ENCODE measurements around the gene ABHD16B. TPM values are rescaled to one million over a fixed set of nuclear protein-coding genes. Genes with fewer than 3 reads are reported as not detected.
"Not testable (repeated sequence)": the region's sequence is repeated elsewhere in the genome, so short reads cannot be mapped to it uniquely, and the experiment has no call there.

ABHD16B gene
- total RNA-seq, 2 experiments from 2014 or later = not detected

GRCh38 chr20:63842258-63842657, 19.0 kb upstream of the ABHD16B start:
- Mint-ChIP-seq H3K27me3 (peaks cover 42% of the 10 kb centered on the region), H3K27ac (no peak overlapping the region), H3K9me3 (ENCODE audit: low read depth) (no peaks in the 10 kb centered on the region), H3K4me3 (no peak overlapping the region), H3K36me3 (no peaks in the 10 kb centered on the region), H3K4me1 (peaks cover 7% of the 10 kb centered on the region)
- no peak for DNase-seq
- no peak for ATAC-seq
- CTCF ChIA-PET = no interaction called here

- Mint-ChIP-seq H3K9me3 (ENCODE audit: low read depth) (no peaks in the 10 kb centered on the region), H3K27me3 (peaks cover 36% of the 10 kb centered on the region), H3K36me3 (no peaks in the 10 kb centered on the region), H3K27ac (no peak overlapping the region), H3K4me3 (no peak overlapping the region), H3K4me1 (peaks cover 7% of the 10 kb centered on the region)
- CTCF ChIA-PET = no interaction called here
- ATAC-seq = no peak
- no peak for DNase-seq
Observed at GRCh38 chr20:63843222-63843621, 18.1 kb upstream of the ABHD16B start.

GRCh38 chr20:63843778-63844177, 17.5 kb upstream of the ABHD16B start:
- Mint-ChIP-seq H3K9me3 (ENCODE audit: low read depth) (no peaks in the 10 kb centered on the region), H3K4me1 (peaks cover 7% of the 10 kb centered on the region), H3K27me3 (peaks cover 36% of the 10 kb centered on the region), H3K4me3 (no peak overlapping the region), H3K36me3 (no peaks in the 10 kb centered on the region), H3K27ac (no peak overlapping the region)
- ATAC-seq = no peak
- CTCF ChIA-PET = no interaction called here
- no peak for DNase-seq

- Mint-ChIP-seq H3K27me3 (peaks cover 36% of the 10 kb centered on the region), H3K9me3 (ENCODE audit: low read depth) (no peaks in the 10 kb centered on the region), H3K27ac (no peak overlapping the region), H3K4me3 (no peak overlapping the region), H3K4me1 (peaks cover 7% of the 10 kb centered on the region), H3K36me3 (no peaks in the 10 kb centered on the region)
- no peak for ATAC-seq
- CTCF ChIA-PET = no interaction called here
- DNase-seq = no peak
Observed at GRCh38 chr20:63844511-63844991, 16.7 kb upstream of the ABHD16B start.

- no peak overlapping the region for H3K27ac Mint-ChIP-seq
- peaks cover 16% of the 10 kb centered on the region for H3K4me1 Mint-ChIP-seq
- no peak for DNase-seq
Observed at GRCh38 chr20:63846128-63846771, 15.0 kb upstream of the ABHD16B start.

GRCh38 chr20:63846888-63847236, 14.4 kb upstream of the ABHD16B start:
- Mint-ChIP-seq H3K27me3 (peaks cover 41% of the 10 kb centered on the region), H3K27ac (no peak overlapping the region), H3K4me1 (peaks cover 18% of the 10 kb centered on the region), H3K9me3 (ENCODE audit: low read depth) (no peaks in the 10 kb centered on the region), H3K36me3 (no peaks in the 10 kb centered on the region), H3K4me3 (no peak overlapping the region)
- DNase-seq (no peak), ATAC-seq (no peak)
- CTCF ChIA-PET = interaction anchor here (1.0 kb wide), 1 partner anchor 18 kb away, joined by 4 read pairs; the partner anchor contains the start of gene TPD52L2

More at GRCh38 chr20:63846128-63846771, 15.0 kb upstream of the ABHD16B start:
- Mint-ChIP-seq H3K27me3 (peaks cover 39% of the 10 kb centered on the region), H3K4me3 (no peak overlapping the region), H3K9me3 (ENCODE audit: low read depth) (no peaks in the 10 kb centered on the region), H3K36me3 (no peaks in the 10 kb centered on the region)
- ATAC-seq = peak; percentile 17
- CTCF ChIA-PET = no interaction called here

- no peak for DNase-seq
- CTCF ChIA-PET = interaction anchor here (0.7 to 1.5 kb wide), 3 partner anchors 17 to 72 kb away, joined by 3 to 4 read pairs (median 3); partner anchors contain the start of gene TPD52L2
- Mint-ChIP-seq H3K27ac (no peak overlapping the region), H3K4me3 (no peak overlapping the region), H3K36me3 (no peaks in the 10 kb centered on the region), H3K9me3 (ENCODE audit: low read depth) (no peaks in the 10 kb centered on the region), H3K27me3 (peaks cover 44% of the 10 kb centered on the region), H3K4me1 (peaks cover 19% of the 10 kb centered on the region)
- ATAC-seq = no peak
Observed at GRCh38 chr20:63847237-63848002, 13.9 kb upstream of the ABHD16B start.

- H3K27me3 Mint-ChIP-seq = peaks cover 37% of the 10 kb centered on the region
- CTCF ChIA-PET = interaction anchor here (0.7 to 1.5 kb wide), 2 partner anchors 62 to 73 kb away, joined by 3 read pairs; no protein-coding TSS in a partner anchor
- no peak for DNase-seq
- H3K27ac Mint-ChIP-seq = no peak overlapping the region
- no peak overlapping the region for H3K4me3 Mint-ChIP-seq
- no peaks in the 10 kb centered on the region for H3K9me3 Mint-ChIP-seq (ENCODE audit: low read depth)
- H3K4me1 Mint-ChIP-seq = peaks cover 19% of the 10 kb centered on the region
- H3K36me3 Mint-ChIP-seq = no peaks in the 10 kb centered on the region
- ATAC-seq = no peak
Observed at GRCh38 chr20:63848003-63848911, 13.0 kb upstream of the ABHD16B start.

- ATAC-seq = peak; percentile 62
- CTCF ChIA-PET = interaction anchor here (0.5 to 1.7 kb wide), 4 partner anchors 11 to 414 kb away, joined by 3 to 4 read pairs (median 3); partner anchors contain the start of gene TPD52L2
- Mint-ChIP-seq H3K36me3 (no peaks in the 10 kb centered on the region), H3K27ac (no peak overlapping the region), H3K4me1 (peaks cover 17% of the 10 kb centered on the region), H3K27me3 (peaks cover 17% of the 10 kb centered on the region), H3K4me3 (no peak overlapping the region), H3K9me3 (ENCODE audit: low read depth) (no peaks in the 10 kb centered on the region)
- peak; percentile 67 for DNase-seq
Observed at GRCh38 chr20:63850689-63851547, 10.4 kb upstream of the ABHD16B start.

- Mint-ChIP-seq H3K27me3 (peaks cover 14% of the 10 kb centered on the region), H3K4me1 (peaks cover 15% of the 10 kb centered on the region)
- not testable (repeated sequence) for H3K27ac Mint-ChIP-seq; ATAC-seq; H3K9me3 Mint-ChIP-seq (ENCODE audit: low read depth); DNase-seq; H3K4me3 Mint-ChIP-seq; H3K36me3 Mint-ChIP-seq
- CTCF ChIA-PET = interaction anchor here (0.6 to 1.7 kb wide), 3 partner anchors 12 to 111 kb away, joined by 3 to 4 read pairs (median 3); partner anchors contain the start of gene TPD52L2
Observed at GRCh38 chr20:63851548-63851943, 9.8 kb upstream of the ABHD16B start.

- H3K36me3 Mint-ChIP-seq; H3K9me3 Mint-ChIP-seq (ENCODE audit: low read depth); DNase-seq; H3K27ac Mint-ChIP-seq; CTCF ChIA-PET; H3K4me3 Mint-ChIP-seq; ATAC-seq: not testable (repeated sequence)
- peaks cover 14% of the 10 kb centered on the region for H3K27me3 Mint-ChIP-seq
- H3K4me1 Mint-ChIP-seq = peaks cover 22% of the 10 kb centered on the region
Observed at GRCh38 chr20:63853733-63854068, 7.6 kb upstream of the ABHD16B start.

- CTCF ChIA-PET = no interaction called here
- no peak overlapping the region for H3K27ac Mint-ChIP-seq
- ATAC-seq (peak; percentile 13), DNase-seq (no peak)
- H3K9me3 Mint-ChIP-seq (ENCODE audit: low read depth) = no peaks in the 10 kb centered on the region
- H3K4me3 Mint-ChIP-seq = no peak overlapping the region
- H3K4me1 Mint-ChIP-seq = peaks cover 27% of the 10 kb centered on the region
- peaks cover 14% of the 10 kb centered on the region for H3K27me3 Mint-ChIP-seq
- H3K36me3 Mint-ChIP-seq = no peaks in the 10 kb centered on the region
Observed at GRCh38 chr20:63854069-63854765, 7.1 kb upstream of the ABHD16B start.

All from activated CD8-positive, alpha-beta memory T cell treated with anti-CD3 and anti-CD28 coated beads, Interleukin-2, amount 10 ng/mL, durations not matched to agents 7 days and 5 days (primary cell).